Measurements from ENCODE around the gene SETD6. TPM values are rescaled to one million over a fixed set of nuclear protein-coding genes. Genes with fewer than 3 reads are reported as not detected.

Gene SETD6
- total and polyA plus RNA-seq, 2 donors from 2014 or later = 13.7 to 25.0 TPM

- FAIRE-seq (no peak), DNase-seq (no peak)
- Histone ChIP-seq H3K9ac (ENCODE audit: low read length in 3 of 3) (no peak overlapping the region), H3K27ac (ENCODE audit: low read depth in 2 of 2, low read length in 2 of 2) (no peak overlapping the region), H3K4me3 (ENCODE audit: low read length in 3 of 3) (no peak overlapping the region), H3K36me3 (ENCODE audit: control insufficient read depth in 2 of 3, insufficient read depth in 3 of 3, low read length in 3 of 3) (peaks cover 4 to 16% (median 12%) of the 10 kb centered on the region in 3 donors), H3K9me3 (ENCODE audit: control insufficient read depth in 2 of 3, insufficient read depth in 1 of 3, low read length in 3 of 3) (no peaks in the 10 kb centered on the region), H3K27me3 (ENCODE audit: control insufficient read depth, insufficient read depth, low read length) (no peaks in the 10 kb centered on the region), H3K4me1 (ENCODE audit: control insufficient read depth in 2 of 3, insufficient read depth in 2 of 3, low read depth in 1 of 3, low read length in 3 of 3) (peaks cover 0 to 13% (median 0%) of the 10 kb centered on the region in 3 donors)
- intact Hi-C loops (cut with DNase I) = no loop called here
- TF ChIP-seq, protein P1, sequence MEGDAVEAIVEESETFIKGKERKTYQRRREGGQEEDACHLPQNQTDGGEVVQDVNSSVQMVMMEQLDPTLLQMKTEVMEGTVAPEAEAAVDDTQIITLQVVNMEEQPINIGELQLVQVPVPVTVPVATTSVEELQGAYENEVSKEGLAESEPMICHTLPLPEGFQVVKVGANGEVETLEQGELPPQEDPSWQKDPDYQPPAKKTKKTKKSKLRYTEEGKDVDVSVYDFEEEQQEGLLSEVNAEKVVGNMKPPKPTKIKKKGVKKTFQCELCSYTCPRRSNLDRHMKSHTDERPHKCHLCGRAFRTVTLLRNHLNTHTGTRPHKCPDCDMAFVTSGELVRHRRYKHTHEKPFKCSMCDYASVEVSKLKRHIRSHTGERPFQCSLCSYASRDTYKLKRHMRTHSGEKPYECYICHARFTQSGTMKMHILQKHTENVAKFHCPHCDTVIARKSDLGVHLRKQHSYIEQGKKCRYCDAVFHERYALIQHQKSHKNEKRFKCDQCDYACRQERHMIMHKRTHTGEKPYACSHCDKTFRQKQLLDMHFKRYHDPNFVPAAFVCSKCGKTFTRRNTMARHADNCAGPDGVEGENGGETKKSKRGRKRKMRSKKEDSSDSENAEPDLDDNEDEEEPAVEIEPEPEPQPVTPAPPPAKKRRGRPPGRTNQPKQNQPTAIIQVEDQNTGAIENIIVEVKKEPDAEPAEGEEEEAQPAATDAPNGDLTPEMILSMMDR (IDR thresholded peaks at IDR 0.05; ENCODE audit: borderline replicate concordance, extremely low read depth, insufficient read depth) = no peak
Measured at GRCh38 chr16:58513874-58514273, 1.4 kb upstream of the SETD6 start.

DNA sequence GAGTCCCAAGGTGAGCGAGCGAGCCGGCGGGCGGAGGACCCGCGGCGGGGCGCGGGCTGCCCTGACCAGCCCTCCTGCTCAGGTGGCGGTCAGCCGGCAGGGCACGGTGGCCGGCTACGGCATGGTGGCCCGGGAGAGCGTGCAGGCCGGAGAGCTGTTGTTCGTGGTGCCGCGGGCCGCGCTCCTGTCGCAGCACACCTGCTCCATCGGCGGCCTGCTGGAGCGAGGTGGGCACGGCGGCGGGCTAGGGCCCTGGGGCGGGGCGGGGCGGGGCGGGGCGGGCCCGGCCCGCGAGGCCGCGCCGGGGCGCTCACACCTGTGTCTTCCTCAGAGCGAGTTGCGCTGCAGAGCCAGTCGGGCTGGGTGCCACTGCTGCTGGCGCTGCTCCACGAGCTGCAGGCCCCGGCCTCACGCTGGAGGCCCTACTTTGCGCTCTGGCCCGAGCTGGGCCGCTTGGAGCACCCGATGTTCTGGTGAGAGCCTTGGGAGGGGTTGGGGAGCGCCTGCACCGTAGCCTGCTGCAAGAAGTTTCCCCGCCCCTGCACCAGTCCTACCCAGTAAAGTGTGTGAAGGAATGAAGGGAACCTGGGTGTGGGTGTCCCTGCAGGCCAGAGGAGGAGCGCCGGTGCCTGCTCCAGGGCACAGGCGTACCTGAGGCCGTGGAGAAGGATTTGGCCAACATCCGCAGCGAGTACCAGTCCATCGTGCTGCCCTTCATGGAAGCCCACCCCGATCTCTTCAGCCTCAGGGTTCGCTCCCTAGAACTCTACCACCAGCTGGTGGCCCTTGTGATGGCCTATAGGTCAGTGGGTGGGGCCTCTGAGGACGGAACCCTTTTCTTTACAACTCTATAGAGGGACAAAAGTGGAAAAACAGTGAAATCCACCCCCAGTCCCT, 802 bp downstream of the SETD6 start:
- FAIRE-seq (no peak), DNase-seq (peak; percentile 34 to 83 (median 41))
- Histone ChIP-seq H3K4me1 (ENCODE audit: control insufficient read depth in 2 of 3, insufficient read depth in 2 of 3, low read depth in 1 of 3, low read length in 3 of 3) (peaks cover 0 to 13% (median 0%) of the 10 kb centered on the region in 3 donors), H3K36me3 (ENCODE audit: control insufficient read depth in 2 of 3, insufficient read depth in 3 of 3, low read length in 3 of 3) (peaks cover 11 to 35% (median 34%) of the 10 kb centered on the region in 3 donors), H3K9ac (ENCODE audit: low read length in 3 of 3) (peak overlapping the region in 2 of 3 donors; percentile 37 to 65), H3K9me3 (ENCODE audit: control insufficient read depth in 2 of 3, insufficient read depth in 1 of 3, low read length in 3 of 3) (no peaks in the 10 kb centered on the region), H3K27me3 (ENCODE audit: control insufficient read depth, insufficient read depth, low read length) (no peaks in the 10 kb centered on the region), H3K4me3 (ENCODE audit: low read length in 3 of 3) (peak overlapping the region; percentile 74 to 90 (median 84)), H3K27ac (ENCODE audit: low read depth in 2 of 2, low read length in 2 of 2) (peak overlapping the region; percentile 83 to 86)
- TF ChIP-seq, protein P1 (IDR thresholded peaks at IDR 0.05; ENCODE audit: borderline replicate concordance, extremely low read depth, insufficient read depth) = no peak
- intact Hi-C loops (cut with DNase I) = no loop called here

GRCh38 chr16:58516768-58517107, 1.4 kb downstream of the SETD6 start:
- intact Hi-C loops (cut with DNase I) = no loop called here
- H3K9ac ChIP-seq (ENCODE audit: low read length in 3 of 3) = no peak overlapping the region
- H3K9me3 ChIP-seq (ENCODE audit: control insufficient read depth in 2 of 3, insufficient read depth in 1 of 3, low read length in 3 of 3) = no peaks in the 10 kb centered on the region
- H3K4me1 ChIP-seq (ENCODE audit: control insufficient read depth in 2 of 3, insufficient read depth in 2 of 3, low read depth in 1 of 3, low read length in 3 of 3) = peaks cover 0 to 13% (median 0%) of the 10 kb centered on the region in 3 donors
- H3K36me3 ChIP-seq (ENCODE audit: control insufficient read depth in 2 of 3, insufficient read depth in 3 of 3, low read length in 3 of 3) = peaks cover 14 to 37% (median 35%) of the 10 kb centered on the region in 3 donors
- DNase-seq (no peak), FAIRE-seq (no peak)
- TF ChIP-seq, protein P1 (IDR thresholded peaks at IDR 0.05; ENCODE audit: borderline replicate concordance, extremely low read depth, insufficient read depth) = no peak
- H3K27ac ChIP-seq (ENCODE audit: low read depth in 2 of 2, low read length in 2 of 2) = no peak overlapping the region
- no peaks in the 10 kb centered on the region for H3K27me3 ChIP-seq (ENCODE audit: control insufficient read depth, insufficient read depth, low read length)
- H3K4me3 ChIP-seq (ENCODE audit: low read length in 3 of 3) = no peak overlapping the region
